Measurements from ENCODE around the gene NDEL1. TPM values are rescaled to one million over a fixed set of nuclear protein-coding genes. Genes with fewer than 3 reads are reported as not detected.

NDEL1 gene, protein sequence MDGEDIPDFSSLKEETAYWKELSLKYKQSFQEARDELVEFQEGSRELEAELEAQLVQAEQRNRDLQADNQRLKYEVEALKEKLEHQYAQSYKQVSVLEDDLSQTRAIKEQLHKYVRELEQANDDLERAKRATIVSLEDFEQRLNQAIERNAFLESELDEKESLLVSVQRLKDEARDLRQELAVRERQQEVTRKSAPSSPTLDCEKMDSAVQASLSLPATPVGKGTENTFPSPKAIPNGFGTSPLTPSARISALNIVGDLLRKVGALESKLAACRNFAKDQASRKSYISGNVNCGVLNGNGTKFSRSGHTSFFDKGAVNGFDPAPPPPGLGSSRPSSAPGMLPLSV
- 60.8 and 78.4 TPM in 2 replicates for total RNA-seq (2021)
- Bru-seq, nascent RNA: percentile 97 among the genes with signal in this experiment
- BruChase-seq, experiment 1, labeled RNA remaining after a 2-hour chase: percentile 97 among the genes with signal in this experiment
- percentile 91 among the genes with signal in this experiment for BruChase-seq, experiment 2, labeled RNA remaining after a 6-hour chase
- long read RNA-seq, transcript NDEL1-201 (9 exons, 2,372 nt): major isoform, 30 of 91 reads
- long read RNA-seq, transcript NDEL1-204 (1 exons, 3,927 nt): minor isoform, 14 of 91 reads
- long read RNA-seq, transcript NDEL1-203 (10 exons, 1,858 nt): minor isoform, 18 of 91 reads
- long read RNA-seq, partial matches to known transcripts: 2 of 91 reads
- long read RNA-seq, other reads (novel, unspliced or antisense): 27 of 91 reads

GRCh38 chr17:8435245-8436168, at the start of gene NDEL1:
TSS of gene NDEL1 (plus strand) at chr17:8435884. CDS start at chr17:8444272, 8,388 bp downstream.
- peak; percentile 86 to 99 for DNase-seq
- Histone ChIP-seq H3K36me3 (ENCODE audit: low read depth) (no peaks in the 10 kb centered on the region), H3K27me3 (ENCODE audit: insufficient read depth, low read depth) (no peaks in the 10 kb centered on the region), H3K4me1 (replicated peaks; ENCODE audit: insufficient read depth) (peaks cover 9% of the 10 kb centered on the region; the same call in 1 of the 2 replicates), H3K27ac (peak within 1 kb of the TSS; percentile 86), H3K4me2 (peak within 1 kb of the TSS; percentile 94), H3K9me3 (ENCODE audit: insufficient read depth, low read depth) (no peaks in the 10 kb centered on the region), H2AFZ (peak within 1 kb of the TSS; percentile 92), H3F3A (ENCODE audit: insufficient read depth, low read depth) (0 out of 2 replicates have a peak, but pooled peaks cover 6% of the 10 kb centered on the region), H3K79me2 (ENCODE audit: low read depth) (peaks cover 38% of the 10 kb centered on the region), H3K9me2 (ENCODE audit: insufficient read depth) (no peaks in the 10 kb centered on the region), H4K20me1 (ENCODE audit: insufficient read depth) (peaks cover 7% of the 10 kb centered on the region; the same call in 1 of the 2 replicates), H3K4me3 (peak within 1 kb of the TSS; percentile 84)
- TSS peak; percentile 99 for BruUV-seq (replicated peaks)
- CTCF ChIA-PET: interaction anchor here (0.6 to 3.1 kb wide), 2 partner anchors 25 to 52 kb away, joined by 4 to 13 read pairs; no protein-coding TSS in a partner anchor
- POLR2A ChIA-PET (ENCODE audit: unreplicated experiment): interaction anchor here (0.6 to 1.5 kb wide), 19 partner anchors 12 to 1680 kb away, joined by 3 to 35 read pairs (median 4); partner anchors contain the start of genes SLC25A35 and USP43
- intact Hi-C loops (cut with micrococcal nuclease; ENCODE audit: unreplicated experiment): loop anchor here (1.0 kb wide), 1 partner anchor 52 kb away; the partner anchor contains the start of gene RPL26
- TF ChIP-seq EZH2 (IDR thresholded peaks at IDR 0.05; ENCODE audit: low read depth): no peak
- TF ChIP-seq CTCF (conservative IDR thresholded peaks at IDR 0.05): no peak

- intact Hi-C loops (cut with micrococcal nuclease; ENCODE audit: unreplicated experiment): loop anchor here (10.0 kb wide), 2 partner anchors 202 to 1138 kb away; no protein-coding TSS in a partner anchor
These were observed 48.8 kb upstream of the NDEL1 start for GRCh38 chr17:8386841-8387240.

More at GRCh38 chr17:8386841-8387240, 48.8 kb upstream of the NDEL1 start:
- Histone ChIP-seq H2AFZ (no peak overlapping the region), H3K4me2 (no peak overlapping the region), H3K27ac (no peak overlapping the region), H3K4me3 (no peak overlapping the region), H3F3A (ENCODE audit: insufficient read depth, low read depth) (peaks cover 31% of the 10 kb centered on the region), H3K36me3 (ENCODE audit: low read depth) (peaks cover 6% of the 10 kb centered on the region), H3K9me2 (ENCODE audit: insufficient read depth) (no peaks in the 10 kb centered on the region), H3K9me3 (ENCODE audit: insufficient read depth, low read depth) (no peaks in the 10 kb centered on the region), H3K79me2 (ENCODE audit: low read depth) (peaks cover 11% of the 10 kb centered on the region), H4K20me1 (ENCODE audit: insufficient read depth) (no peaks in the 10 kb centered on the region), H3K4me1 (replicated peaks; ENCODE audit: insufficient read depth) (peaks cover 24% of the 10 kb centered on the region), H3K27me3 (ENCODE audit: insufficient read depth, low read depth) (no peaks in the 10 kb centered on the region)
- BruUV-seq (replicated peaks): no TSS peak
- ChIA-PET CTCF (no interaction called here), POLR2A (ENCODE audit: unreplicated experiment) (no interaction called here)
- TF ChIP-seq CTCF (conservative IDR thresholded peaks at IDR 0.05) (no peak), EZH2 (IDR thresholded peaks at IDR 0.05; ENCODE audit: low read depth) (no peak)
- DNase-seq: no peak
